ENCODE data around the gene FAM180B. TPM values are rescaled to one million over a fixed set of nuclear protein-coding genes. Genes with fewer than 3 reads are reported as not detected.

The FAM180B gene
- total and polyA plus RNA-seq, 2 of the 13 experiments (the other 11 are each of a cell fraction or from before 2014, with no cell fraction given), result 0.40 to 1.0 TPM

DNA sequence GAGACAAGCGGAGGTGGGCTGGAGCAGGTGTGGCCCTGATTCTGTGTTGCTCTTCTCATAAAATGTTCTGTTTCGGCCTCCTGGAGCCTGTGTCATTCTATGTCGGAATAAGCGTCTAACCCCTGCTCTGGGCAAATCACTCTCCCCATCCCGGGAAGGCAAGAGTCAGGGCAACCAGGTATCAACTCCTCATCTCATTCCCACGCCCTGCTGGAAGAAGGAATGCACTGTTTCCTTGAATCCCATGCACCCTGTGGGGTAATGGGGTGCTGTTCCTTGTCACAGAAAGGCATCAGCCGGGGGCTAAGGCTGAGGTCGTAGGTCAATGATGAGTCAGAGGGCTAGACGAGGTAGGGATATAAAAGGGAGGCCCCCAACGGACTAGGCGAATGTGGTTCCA, 2.6 kb downstream of the FAM180B start:
- peaks cover 61% of the 10 kb centered on the region for H3K4me1 ChIP-seq (ENCODE audit: insufficient read depth, low read length)
- CTCF ChIA-PET (ENCODE audit: low intra/inter-chr PET ratio, low total read pairs), result no interaction called here
- peaks cover under 1 to 4% of the 10 kb centered on the region in 2 experiments; a peak in 4 of 5 replicates for H3K36me3 ChIP-seq (replicated peaks in 1 of 2; ENCODE audit: control insufficient read depth in 1 of 2, insufficient read depth in 2 of 2, low read length in 2 of 2)
- ATAC-seq (no peak), DNase-seq (ENCODE audit: low spot score) (no peak), FAIRE-seq (no peak)
- POLR2A ChIA-PET, result interaction anchor here (0.6 to 1.6 kb wide), 2 partner anchors 9 to 11 kb away, joined by 3 to 7 read pairs; partner anchors contain the start of gene KBTBD4
- 0 out of 2 replicates have a peak overlapping the region, but pooled peaks have one; percentile 19 for H3K9ac ChIP-seq (ENCODE audit: insufficient read depth, low read depth, low read length)
- H4K20me1 ChIP-seq (ENCODE audit: insufficient read depth, low read length), result no peaks in the 10 kb centered on the region
- no peaks in the 10 kb centered on the region for H3K9me3 ChIP-seq (ENCODE audit: low read length)
- intact Hi-C loops (cut with micrococcal nuclease; ENCODE audit: unreplicated experiment) (loop anchor here (5.0 kb wide), 1 partner anchor 522 kb away; no protein-coding TSS in a partner anchor), in situ Hi-C loops (cut with HindIII; ENCODE audit: extremely low pct_ligation_motif_present, low pct_unique_long_range_greater_than_20kb) (no loop called here)
- H3K27me3 ChIP-seq (ENCODE audit: control insufficient read depth in 1 of 2, insufficient read depth in 2 of 2, low read length in 2 of 2), result peaks cover 2 to 14% of the 10 kb centered on the region in 2 experiments
- WGBS (ENCODE audit: low lambda C conversion rate), result 76% methylated on average over 11 of the region's 11 CpGs
- TSS peak; percentile 33 for BruUV-seq (replicated peaks)
- no peak overlapping the region for H3K4me3 ChIP-seq (replicated peaks in 1 of 3; ENCODE audit: insufficient read depth in 1 of 3, low read depth in 2 of 3, low read length in 3 of 3)
- H3K27ac ChIP-seq (ENCODE audit: extremely low read length, insufficient read depth, low read length), result no peak overlapping the region
- no peaks in the 10 kb centered on the region for H3K79me2 ChIP-seq (ENCODE audit: insufficient read depth, low read length)
- no peak overlapping the region for H2AFZ ChIP-seq (ENCODE audit: low read length)
- peak overlapping the region; percentile 91 for H3K4me2 ChIP-seq (ENCODE audit: low read depth, low read length)
- TF ChIP-seq, protein P1, sequence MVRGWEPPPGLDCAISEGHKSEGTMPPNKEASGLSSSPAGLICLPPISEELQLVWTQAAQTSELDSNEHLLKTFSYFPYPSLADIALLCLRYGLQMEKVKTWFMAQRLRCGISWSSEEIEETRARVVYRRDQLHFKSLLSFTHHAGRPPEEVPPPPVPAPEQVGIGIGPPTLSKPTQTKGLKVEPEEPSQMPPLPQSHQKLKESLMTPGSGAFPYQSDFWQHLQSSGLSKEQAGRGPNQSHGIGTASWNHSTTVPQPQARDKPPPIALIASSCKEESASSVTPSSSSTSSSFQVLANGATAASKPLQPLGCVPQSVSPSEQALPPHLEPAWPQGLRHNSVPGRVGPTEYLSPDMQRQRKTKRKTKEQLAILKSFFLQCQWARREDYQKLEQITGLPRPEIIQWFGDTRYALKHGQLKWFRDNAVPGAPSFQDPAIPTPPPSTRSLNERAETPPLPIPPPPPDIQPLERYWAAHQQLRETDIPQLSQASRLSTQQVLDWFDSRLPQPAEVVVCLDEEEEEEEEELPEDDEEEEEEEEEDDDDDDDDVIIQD (CRISPR knock-in tag; IDR thresholded peaks at IDR 0.05; ENCODE audit: low read depth), result no peak
- TF ChIP-seq, protein P2, sequence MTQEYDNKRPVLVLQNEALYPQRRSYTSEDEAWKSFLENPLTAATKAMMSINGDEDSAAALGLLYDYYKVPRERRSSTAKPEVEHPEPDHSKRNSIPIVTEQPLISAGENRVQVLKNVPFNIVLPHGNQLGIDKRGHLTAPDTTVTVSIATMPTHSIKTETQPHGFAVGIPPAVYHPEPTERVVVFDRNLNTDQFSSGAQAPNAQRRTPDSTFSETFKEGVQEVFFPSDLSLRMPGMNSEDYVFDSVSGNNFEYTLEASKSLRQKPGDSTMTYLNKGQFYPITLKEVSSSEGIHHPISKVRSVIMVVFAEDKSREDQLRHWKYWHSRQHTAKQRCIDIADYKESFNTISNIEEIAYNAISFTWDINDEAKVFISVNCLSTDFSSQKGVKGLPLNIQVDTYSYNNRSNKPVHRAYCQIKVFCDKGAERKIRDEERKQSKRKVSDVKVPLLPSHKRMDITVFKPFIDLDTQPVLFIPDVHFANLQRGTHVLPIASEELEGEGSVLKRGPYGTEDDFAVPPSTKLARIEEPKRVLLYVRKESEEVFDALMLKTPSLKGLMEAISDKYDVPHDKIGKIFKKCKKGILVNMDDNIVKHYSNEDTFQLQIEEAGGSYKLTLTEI (CRISPR knock-in tag; conservative IDR thresholded peaks at IDR 0.05), result no peak
- TF ChIP-seq, protein P3, sequence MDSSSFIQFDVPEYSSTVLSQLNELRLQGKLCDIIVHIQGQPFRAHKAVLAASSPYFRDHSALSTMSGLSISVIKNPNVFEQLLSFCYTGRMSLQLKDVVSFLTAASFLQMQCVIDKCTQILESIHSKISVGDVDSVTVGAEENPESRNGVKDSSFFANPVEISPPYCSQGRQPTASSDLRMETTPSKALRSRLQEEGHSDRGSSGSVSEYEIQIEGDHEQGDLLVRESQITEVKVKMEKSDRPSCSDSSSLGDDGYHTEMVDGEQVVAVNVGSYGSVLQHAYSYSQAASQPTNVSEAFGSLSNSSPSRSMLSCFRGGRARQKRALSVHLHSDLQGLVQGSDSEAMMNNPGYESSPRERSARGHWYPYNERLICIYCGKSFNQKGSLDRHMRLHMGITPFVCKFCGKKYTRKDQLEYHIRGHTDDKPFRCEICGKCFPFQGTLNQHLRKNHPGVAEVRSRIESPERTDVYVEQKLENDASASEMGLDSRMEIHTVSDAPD (CRISPR knock-in tag; IDR thresholded peaks at IDR 0.05), result no peak
- TF ChIP-seq, protein P4, sequence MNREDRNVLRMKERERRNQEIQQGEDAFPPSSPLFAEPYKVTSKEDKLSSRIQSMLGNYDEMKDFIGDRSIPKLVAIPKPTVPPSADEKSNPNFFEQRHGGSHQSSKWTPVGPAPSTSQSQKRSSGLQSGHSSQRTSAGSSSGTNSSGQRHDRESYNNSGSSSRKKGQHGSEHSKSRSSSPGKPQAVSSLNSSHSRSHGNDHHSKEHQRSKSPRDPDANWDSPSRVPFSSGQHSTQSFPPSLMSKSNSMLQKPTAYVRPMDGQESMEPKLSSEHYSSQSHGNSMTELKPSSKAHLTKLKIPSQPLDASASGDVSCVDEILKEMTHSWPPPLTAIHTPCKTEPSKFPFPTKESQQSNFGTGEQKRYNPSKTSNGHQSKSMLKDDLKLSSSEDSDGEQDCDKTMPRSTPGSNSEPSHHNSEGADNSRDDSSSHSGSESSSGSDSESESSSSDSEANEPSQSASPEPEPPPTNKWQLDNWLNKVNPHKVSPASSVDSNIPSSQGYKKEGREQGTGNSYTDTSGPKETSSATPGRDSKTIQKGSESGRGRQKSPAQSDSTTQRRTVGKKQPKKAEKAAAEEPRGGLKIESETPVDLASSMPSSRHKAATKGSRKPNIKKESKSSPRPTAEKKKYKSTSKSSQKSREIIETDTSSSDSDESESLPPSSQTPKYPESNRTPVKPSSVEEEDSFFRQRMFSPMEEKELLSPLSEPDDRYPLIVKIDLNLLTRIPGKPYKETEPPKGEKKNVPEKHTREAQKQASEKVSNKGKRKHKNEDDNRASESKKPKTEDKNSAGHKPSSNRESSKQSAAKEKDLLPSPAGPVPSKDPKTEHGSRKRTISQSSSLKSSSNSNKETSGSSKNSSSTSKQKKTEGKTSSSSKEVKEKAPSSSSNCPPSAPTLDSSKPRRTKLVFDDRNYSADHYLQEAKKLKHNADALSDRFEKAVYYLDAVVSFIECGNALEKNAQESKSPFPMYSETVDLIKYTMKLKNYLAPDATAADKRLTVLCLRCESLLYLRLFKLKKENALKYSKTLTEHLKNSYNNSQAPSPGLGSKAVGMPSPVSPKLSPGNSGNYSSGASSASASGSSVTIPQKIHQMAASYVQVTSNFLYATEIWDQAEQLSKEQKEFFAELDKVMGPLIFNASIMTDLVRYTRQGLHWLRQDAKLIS (CRISPR knock-in tag; IDR thresholded peaks at IDR 0.05), result no peak
- TF ChIP-seq RFXANK (CRISPR knock-in tag; IDR thresholded peaks at IDR 0.05) (no peak), SIN3B (IDR thresholded peaks at IDR 0.05; ENCODE audit: low read length) (no peak), ZNF7 (CRISPR knock-in tag; IDR thresholded peaks at IDR 0.05) (no peak), GPN1 (CRISPR knock-in tag; IDR thresholded peaks at IDR 0.05; ENCODE audit: borderline replicate concordance) (no peak), KLF15 (CRISPR knock-in tag; IDR thresholded peaks at IDR 0.05; ENCODE audit: borderline replicate concordance) (no peak), RCOR2 (CRISPR knock-in tag; IDR thresholded peaks at IDR 0.05) (no peak), ZNF788 (CRISPR knock-in tag; IDR thresholded peaks at IDR 0.05; ENCODE audit: borderline replicate concordance) (no peak)
- TF ChIP-seq, protein P5, sequence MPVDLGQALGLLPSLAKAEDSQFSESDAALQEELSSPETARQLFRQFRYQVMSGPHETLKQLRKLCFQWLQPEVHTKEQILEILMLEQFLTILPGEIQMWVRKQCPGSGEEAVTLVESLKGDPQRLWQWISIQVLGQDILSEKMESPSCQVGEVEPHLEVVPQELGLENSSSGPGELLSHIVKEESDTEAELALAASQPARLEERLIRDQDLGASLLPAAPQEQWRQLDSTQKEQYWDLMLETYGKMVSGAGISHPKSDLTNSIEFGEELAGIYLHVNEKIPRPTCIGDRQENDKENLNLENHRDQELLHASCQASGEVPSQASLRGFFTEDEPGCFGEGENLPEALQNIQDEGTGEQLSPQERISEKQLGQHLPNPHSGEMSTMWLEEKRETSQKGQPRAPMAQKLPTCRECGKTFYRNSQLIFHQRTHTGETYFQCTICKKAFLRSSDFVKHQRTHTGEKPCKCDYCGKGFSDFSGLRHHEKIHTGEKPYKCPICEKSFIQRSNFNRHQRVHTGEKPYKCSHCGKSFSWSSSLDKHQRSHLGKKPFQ (CRISPR knock-in tag; IDR thresholded peaks at IDR 0.05; ENCODE audit: insufficient replicate concordance), result no peak
- TF ChIP-seq, protein P6, sequence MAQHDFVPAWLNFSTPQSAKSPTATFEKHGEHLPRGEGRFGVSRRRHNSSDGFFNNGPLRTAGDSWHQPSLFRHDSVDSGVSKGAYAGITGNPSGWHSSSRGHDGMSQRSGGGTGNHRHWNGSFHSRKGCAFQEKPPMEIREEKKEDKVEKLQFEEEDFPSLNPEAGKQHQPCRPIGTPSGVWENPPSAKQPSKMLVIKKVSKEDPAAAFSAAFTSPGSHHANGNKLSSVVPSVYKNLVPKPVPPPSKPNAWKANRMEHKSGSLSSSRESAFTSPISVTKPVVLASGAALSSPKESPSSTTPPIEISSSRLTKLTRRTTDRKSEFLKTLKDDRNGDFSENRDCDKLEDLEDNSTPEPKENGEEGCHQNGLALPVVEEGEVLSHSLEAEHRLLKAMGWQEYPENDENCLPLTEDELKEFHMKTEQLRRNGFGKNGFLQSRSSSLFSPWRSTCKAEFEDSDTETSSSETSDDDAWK (CRISPR knock-in tag; IDR thresholded peaks at IDR 0.05), result no peak
